B cell (primary cell): ENCODE measurements around the gene TMEM38B. TPM values are rescaled to one million over a fixed set of nuclear protein-coding genes. Genes with fewer than 3 reads are reported as not detected.

Experiments used
- ATAC-seq: fragments of 200-7000 bp; cut with Tn5 transposase; one replicate; pipeline ENCODE4 v1.10.0; 2021; ENCODE audit warnings: low read depth, mild to moderate bottlenecking, moderate number of reproducible peaks, moderate library complexity
- CTCF ChIA-PET: fragments of 350-600 bp; sonication (Branson Sonifier 250); formaldehyde crosslinking; loops from one replicate; lab custom pipeline; 2021; ENCODE audit warnings: antibody characterized with exemption, inconsistent platforms; lab: Charles Lee
- POLR2A ChIA-PET: fragments of 350-600 bp; sonication (Branson Sonifier 250); formaldehyde crosslinking; loops from one replicate; lab custom pipeline; 2021; ENCODE audit warnings: antibody characterized with exemption; lab: Charles Lee
- DNase-seq: peaks from one replicate; pipeline ENCODE4 v3.0.0; 2013
- H2AFZ ChIP-seq: 2 replicates; pipeline ENCODE4 v1.6.1; 2012; ENCODE audit warnings: mild to moderate bottlenecking, low read depth, low read length; ENCODE audit not compliant: insufficient read depth, poor library complexity, severe bottlenecking
- H3K27ac ChIP-seq, 2 donors: 1 replicate in 1 of 2; 2 replicates in 1 of 2; pipeline ENCODE4 v1.5.1; 2012 to 2013; ENCODE audit warnings: low read length in 2 of 2, mild to moderate bottlenecking in 2 of 2, moderate library complexity in 1 of 2
- H3K27me3 ChIP-seq, 4 experiments: fragments of 200-600 bp in 1 of 4; sonication (generic) in 1 of 4; replicated peaks in 1 of 4; 1 replicate in 2 of 4; 2 replicates in 2 of 4; pipeline versions ENCODE4 v1.6.1 to v1.7.0; 2013 to 2016; ENCODE audit warnings: low read length in 3 of 4, mild to moderate bottlenecking in 2 of 4, mixed read lengths in 1 of 4, moderate library complexity in 1 of 4; ENCODE audit not compliant: insufficient read depth in 4 of 4, control insufficient read depth in 3 of 4; ENCODE audit errors: control extremely low read depth in 1 of 4
- H3K36me3 ChIP-seq, 2 experiments: replicated peaks in 1 of 2; 1 replicate in 1 of 2; 2 replicates in 1 of 2; pipeline versions ENCODE4 v1.6.1 to v1.7.1; 2013; ENCODE audit warnings: low read length in 1 of 2; ENCODE audit not compliant: insufficient read depth in 2 of 2, control insufficient read depth in 1 of 2; ENCODE audit errors: control extremely low read depth in 1 of 2, extremely low read depth in 1 of 2
- H3K4me1 ChIP-seq, 2 donors: fragments of 200-600 bp in 1 of 2; sonication (generic) in 1 of 2; 1 replicate in 1 of 2; 2 replicates in 1 of 2; pipeline versions ENCODE4 v1.5.1 to v1.6.1; 2013 to 2017; ENCODE audit warnings: low read length in 2 of 2; ENCODE audit not compliant: control insufficient read depth in 2 of 2, insufficient read depth in 2 of 2
- H3K4me2 ChIP-seq: replicated peaks from 2 replicates; pipeline ENCODE3; 2012; ENCODE audit warnings: mild to moderate bottlenecking, low read depth, low read length; ENCODE audit not compliant: poor library complexity, severe bottlenecking
- H3K4me3 ChIP-seq, 5 experiments: fragments of 200-600 bp in 1 of 5; sonication (generic) in 1 of 5; 1 replicate in 3 of 5; 2 replicates in 2 of 5; pipeline versions ENCODE4 v1.5.1 to v1.7.0; 2011 to 2016; ENCODE audit warnings: low read length in 4 of 5, mild to moderate bottlenecking in 4 of 5, low read depth in 2 of 5, control low read depth in 1 of 5, moderate library complexity in 1 of 5; ENCODE audit not compliant: insufficient read depth in 1 of 5; ENCODE audit errors: control extremely low read depth in 1 of 5, extremely low read depth in 1 of 5
- H3K79me2 ChIP-seq: fragments of 200-600 bp; sonication (generic); one replicate; pipeline ENCODE4 v1.6.0; 2016; ENCODE audit warnings: low read length; ENCODE audit not compliant: control insufficient read depth, insufficient read depth
- H3K9ac ChIP-seq: fragments of 200-600 bp; sonication (generic); 2 replicates; pipeline ENCODE4 v1.6.1; 2017; ENCODE audit warnings: mild to moderate bottlenecking, low read length, moderate library complexity
- H3K9me3 ChIP-seq, 3 donors: one replicate each; pipeline versions ENCODE4 v1.6.1 to v1.7.1; 2013; ENCODE audit warnings: low read length in 2 of 3; ENCODE audit not compliant: control insufficient read depth in 2 of 3, insufficient read depth in 1 of 3; ENCODE audit errors: control extremely low read depth in 1 of 3
- H4K20me1 ChIP-seq: 2 replicates; pipeline ENCODE4 v1.6.0; 2012; ENCODE audit warnings: mild to moderate bottlenecking, low read length; ENCODE audit not compliant: insufficient read depth, control insufficient read depth, poor library complexity, severe bottlenecking
- H3K27ac Mint-ChIP-seq: one replicate; pipeline ENCODE4 v1.8.0; 2021; ENCODE audit warnings: mixed read lengths
- H3K27me3 Mint-ChIP-seq: one replicate; pipeline ENCODE4 v1.8.0; 2021; ENCODE audit warnings: mixed read lengths
- H3K4me1 Mint-ChIP-seq: one replicate; pipeline ENCODE4 v1.8.0; 2021; ENCODE audit warnings: mixed read lengths
- H3K4me3 Mint-ChIP-seq: one replicate; pipeline ENCODE4 v1.8.0; 2021; ENCODE audit warnings: mixed read lengths
- H3K9me3 Mint-ChIP-seq: one replicate; pipeline ENCODE4 v1.8.0; 2022; ENCODE audit warnings: mixed read lengths; ENCODE audit not compliant: insufficient read depth
- EZH2 ChIP-seq: IDR thresholded peaks from 2 replicates; pipeline ENCODE4 v1.6.1; 2012; ENCODE audit warnings: borderline replicate concordance, low read depth, mild to moderate bottlenecking, moderate library complexity, low read length; ENCODE audit not compliant: insufficient read depth, poor library complexity, severe bottlenecking
- WGBS: methylation state at CpG from one replicate; pipeline ENCODE4 v1.1.5; 2013; ENCODE audit warnings: missing lambda C conversion rate; ENCODE audit not compliant: insufficient coverage; 5-methylcytosine and 5-hydroxymethylcytosine counted together
- intact Hi-C: fragments of 100-400 bp; cut with micrococcal nuclease; formaldehyde crosslinking; loops from one replicate; pipeline ENCODE4 v1.10.0; 2022
- polyA plus RNA-seq: library from polyadenylated mRNA; depleted of rRNA; stranded (reverse); fragments of >200 nt; gene quantifications from 2 replicates; pipeline ENCODE4 v1.2.3, GENCODE V29; 2012
- total RNA-seq, 2 donors: library from RNA; stranded (reverse); fragments of 120-200 nt in 1 of 2; gene quantifications; 1 replicate in 1 of 2; 2 replicates in 1 of 2; pipeline versions ENCODE4 v1.2.3 to v1.2.4, GENCODE V29; 2013 to 2022
- TF ChIP-seq, protein P1 (sequence below): fragments of 200-600 bp; IDR thresholded peaks from one replicate; pipeline ENCODE4 v1.8.0; 2022; ENCODE audit warnings: antibody characterized with exemption, mild to moderate bottlenecking

TMEM38B gene
- total and polyA plus RNA-seq, 2 donors (not counting 1 experiment from before 2014, with no cell fraction given) = 6.4 to 29.6 TPM

DNA sequence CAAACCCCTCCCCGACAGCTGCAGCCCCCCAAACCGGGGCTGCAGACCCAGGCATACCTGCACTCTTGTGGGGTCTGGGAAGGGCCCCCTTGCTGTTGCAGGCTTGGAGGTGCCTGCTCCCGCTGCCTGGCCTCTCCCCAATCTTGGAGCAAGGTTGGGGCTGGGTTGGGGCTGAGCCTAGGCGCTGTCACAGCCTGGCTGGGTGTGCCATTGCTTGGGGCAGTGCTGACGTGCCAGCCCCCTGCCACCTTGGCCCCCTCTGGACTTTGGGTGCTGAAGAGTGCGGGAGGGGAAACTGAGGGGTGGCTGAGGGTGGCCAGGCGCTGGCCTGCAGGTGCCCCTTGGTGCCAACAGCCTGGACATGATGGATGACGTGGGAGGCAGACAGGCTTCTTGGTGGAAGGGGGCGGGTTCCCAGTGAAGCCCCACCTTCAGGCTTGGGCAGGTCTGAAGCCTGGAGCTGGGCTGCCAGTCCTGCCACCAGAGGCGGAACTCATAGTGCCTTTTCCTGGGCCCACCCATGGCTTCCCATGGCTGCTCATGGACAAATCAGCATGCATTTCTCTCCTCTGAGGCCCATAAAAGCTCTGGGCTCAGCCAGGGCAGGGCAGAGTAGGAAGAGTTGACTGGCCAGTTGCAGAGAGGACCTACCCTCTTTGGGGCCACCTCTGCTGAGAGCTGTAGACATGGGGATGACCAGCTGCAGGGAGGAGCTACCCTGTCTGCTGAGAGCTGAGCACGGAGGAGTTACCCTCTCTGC lies 19.1 kb downstream of the TMEM38B start:
- ChIA-PET POLR2A (no interaction called here), CTCF (interaction anchor here (0.9 to 3.0 kb wide), 6 partner anchors 11 to 105 kb away, joined by 3 to 19 read pairs (median 5); no protein-coding TSS in a partner anchor)
- Mint-ChIP-seq H3K27ac (no peak overlapping the region), H3K4me3 (no peak overlapping the region), H3K4me1 (peaks cover 3% of the 10 kb centered on the region), H3K27me3 (no peaks in the 10 kb centered on the region), H3K9me3 (no peaks in the 10 kb centered on the region)
- Histone ChIP-seq H3K4me1 (peaks cover 0 to 3% of the 10 kb centered on the region in 2 donors), H2AFZ (no peak overlapping the region), H3K27ac (no peak overlapping the region), H4K20me1 (no peaks in the 10 kb centered on the region), H3K4me2 (no peak overlapping the region), H3K36me3 (no peaks in the 10 kb centered on the region), H3K79me2 (peaks cover 2% of the 10 kb centered on the region), H3K27me3 (no peaks in the 10 kb centered on the region), H3K9me3 (peaks cover 0 to 10% (median 0%) of the 10 kb centered on the region in 3 donors), H3K9ac (no peak overlapping the region), H3K4me3 (no peak overlapping the region)
- intact Hi-C loops = no loop called here
- TF ChIP-seq, protein P1, sequence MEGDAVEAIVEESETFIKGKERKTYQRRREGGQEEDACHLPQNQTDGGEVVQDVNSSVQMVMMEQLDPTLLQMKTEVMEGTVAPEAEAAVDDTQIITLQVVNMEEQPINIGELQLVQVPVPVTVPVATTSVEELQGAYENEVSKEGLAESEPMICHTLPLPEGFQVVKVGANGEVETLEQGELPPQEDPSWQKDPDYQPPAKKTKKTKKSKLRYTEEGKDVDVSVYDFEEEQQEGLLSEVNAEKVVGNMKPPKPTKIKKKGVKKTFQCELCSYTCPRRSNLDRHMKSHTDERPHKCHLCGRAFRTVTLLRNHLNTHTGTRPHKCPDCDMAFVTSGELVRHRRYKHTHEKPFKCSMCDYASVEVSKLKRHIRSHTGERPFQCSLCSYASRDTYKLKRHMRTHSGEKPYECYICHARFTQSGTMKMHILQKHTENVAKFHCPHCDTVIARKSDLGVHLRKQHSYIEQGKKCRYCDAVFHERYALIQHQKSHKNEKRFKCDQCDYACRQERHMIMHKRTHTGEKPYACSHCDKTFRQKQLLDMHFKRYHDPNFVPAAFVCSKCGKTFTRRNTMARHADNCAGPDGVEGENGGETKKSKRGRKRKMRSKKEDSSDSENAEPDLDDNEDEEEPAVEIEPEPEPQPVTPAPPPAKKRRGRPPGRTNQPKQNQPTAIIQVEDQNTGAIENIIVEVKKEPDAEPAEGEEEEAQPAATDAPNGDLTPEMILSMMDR = no peak
- TF ChIP-seq EZH2 = no peak
- ATAC-seq (no peak), DNase-seq (no peak)
- 95% methylated on average over 11 of the region's 11 CpGs for WGBS

DNA sequence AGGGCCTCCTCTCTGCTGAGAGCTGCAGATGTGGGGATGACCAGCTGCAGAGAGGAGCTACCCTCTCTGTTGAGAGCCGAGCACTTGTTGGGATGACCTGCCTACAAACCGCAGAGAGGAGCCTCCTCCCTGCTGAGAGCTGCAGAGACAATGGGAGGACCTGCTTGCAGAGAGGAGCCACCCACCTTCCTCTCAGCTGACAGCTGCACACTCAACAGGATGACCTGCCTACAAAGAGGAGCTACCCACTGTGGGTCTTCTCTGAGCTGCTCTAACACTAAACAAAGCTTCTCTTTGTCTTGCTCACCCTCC lies 19.6 kb downstream of the TMEM38B start:
- no peak overlapping the region for H2AFZ ChIP-seq
- H3K4me3 Mint-ChIP-seq = no peak overlapping the region
- H3K4me3 ChIP-seq = no peak overlapping the region
- H3K27ac ChIP-seq = no peak overlapping the region
- no peaks in the 10 kb centered on the region for H3K79me2 ChIP-seq
- no peaks in the 10 kb centered on the region for H3K4me1 ChIP-seq
- H3K9me3 ChIP-seq = peaks cover 0 to 10% (median 0%) of the 10 kb centered on the region in 3 donors
- no peak overlapping the region for H3K9ac ChIP-seq
- no peaks in the 10 kb centered on the region for H3K4me1 Mint-ChIP-seq
- 93% methylated on average over 2 of the region's 2 CpGs for WGBS
- no peak for ATAC-seq
- TF ChIP-seq, protein P1 = no peak
- no peak for TF ChIP-seq EZH2
- no peak overlapping the region for H3K27ac Mint-ChIP-seq
- H3K4me2 ChIP-seq = no peak overlapping the region
- no peaks in the 10 kb centered on the region for H3K9me3 Mint-ChIP-seq
- H3K27me3 ChIP-seq = no peaks in the 10 kb centered on the region
- H3K27me3 Mint-ChIP-seq = no peaks in the 10 kb centered on the region
- intact Hi-C loops = no loop called here
- DNase-seq = no peak
- ChIA-PET CTCF (interaction anchor here (0.8 to 3.0 kb wide), 7 partner anchors 9 to 106 kb away, joined by 3 to 19 read pairs (median 5); no protein-coding TSS in a partner anchor), POLR2A (no interaction called here)
- H4K20me1 ChIP-seq = no peaks in the 10 kb centered on the region
- no peaks in the 10 kb centered on the region for H3K36me3 ChIP-seq
